Dendritic cell treated with granulocyte-macrophage colony-stimulating factor and Interleukin-4, amounts not matched to agents 40 ng/mL and 50 ng/mL, for 4 days (primary cell): Measurements from ENCODE around the gene FNBP1L.
A peak's percentile ranks its signal among the peaks of the same experiment; 100 is the strongest.

Source experiments
- H3K27ac Mint-ChIP-seq: one replicate; pipeline ENCODE4 v1.8.0; 2022; ENCODE audit warnings: mild to moderate bottlenecking, mixed read lengths
- H3K27me3 Mint-ChIP-seq: one replicate; pipeline ENCODE4 v1.8.0; 2022; ENCODE audit warnings: mild to moderate bottlenecking, mixed read lengths
- H3K36me3 Mint-ChIP-seq: one replicate; pipeline ENCODE4 v1.8.0; 2022; ENCODE audit warnings: low read depth, mixed read lengths
- H3K4me1 Mint-ChIP-seq: one replicate; pipeline ENCODE4 v1.8.0; 2022; ENCODE audit warnings: low read depth, mixed read lengths
- H3K4me3 Mint-ChIP-seq: one replicate; pipeline ENCODE4 v1.8.0; 2022; ENCODE audit warnings: mild to moderate bottlenecking, moderate library complexity, mixed read lengths
- H3K9me3 Mint-ChIP-seq: one replicate; pipeline ENCODE4 v1.8.0; 2022; ENCODE audit warnings: mixed read lengths
- intact Hi-C: fragments of 100-400 bp; cut with micrococcal nuclease; formaldehyde crosslinking; loops from one replicate; pipeline ENCODE4 v1.15.0; 2022

Gene FNBP1L

DNA sequence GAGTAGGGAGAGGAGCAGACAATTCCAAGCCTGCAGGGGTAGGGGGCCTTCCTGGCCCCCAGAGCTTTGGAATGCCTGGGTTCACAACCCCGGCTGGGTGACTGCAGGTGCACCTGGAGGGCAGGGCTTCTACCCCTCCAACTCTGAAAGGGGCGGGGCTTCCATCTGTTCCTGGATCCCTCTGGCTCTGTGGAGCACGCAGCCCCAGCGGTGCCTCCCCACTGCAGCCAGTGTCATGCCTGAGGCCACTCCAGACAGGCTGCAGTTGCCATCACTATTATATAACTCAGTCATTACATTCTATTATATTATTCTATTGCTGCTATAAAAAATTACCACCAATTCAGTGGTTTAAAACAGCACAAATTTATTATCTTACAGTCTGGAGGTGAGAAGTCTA lies 12.5 kb upstream of the FNBP1L start:
- H3K4me3 Mint-ChIP-seq, result no peak overlapping the region
- H3K27ac Mint-ChIP-seq, result no peak overlapping the region
- intact Hi-C loops, result loop anchor here (10.0 kb wide), 1 partner anchor 379 kb away; no protein-coding TSS in a partner anchor
- H3K9me3 Mint-ChIP-seq, result no peaks in the 10 kb centered on the region
- H3K4me1 Mint-ChIP-seq, result peaks cover 5% of the 10 kb centered on the region
- H3K27me3 Mint-ChIP-seq, result peaks cover 10% of the 10 kb centered on the region
- no peaks in the 10 kb centered on the region for H3K36me3 Mint-ChIP-seq

GRCh38 chr1:93436496-93436895 lies 11.4 kb upstream of the FNBP1L start:
- peaks cover 10% of the 10 kb centered on the region for H3K27me3 Mint-ChIP-seq
- H3K9me3 Mint-ChIP-seq, result no peaks in the 10 kb centered on the region
- H3K4me3 Mint-ChIP-seq, result no peak overlapping the region
- intact Hi-C loops, result loop anchor here (10.0 kb wide), 1 partner anchor 378 kb away; no protein-coding TSS in a partner anchor
- no peak overlapping the region for H3K27ac Mint-ChIP-seq
- H3K4me1 Mint-ChIP-seq, result peaks cover 6% of the 10 kb centered on the region
- no peaks in the 10 kb centered on the region for H3K36me3 Mint-ChIP-seq

- H3K4me3 Mint-ChIP-seq, result no peak overlapping the region
- intact Hi-C loops, result loop anchor here (2.0 to 10.0 kb wide), 3 partner anchors 189 to 407 kb away; no protein-coding TSS in a partner anchor
- no peak overlapping the region for H3K27ac Mint-ChIP-seq
- no peaks in the 10 kb centered on the region for H3K9me3 Mint-ChIP-seq
- peaks cover 10% of the 10 kb centered on the region for H3K27me3 Mint-ChIP-seq
- peaks cover 6% of the 10 kb centered on the region for H3K4me1 Mint-ChIP-seq
- no peaks in the 10 kb centered on the region for H3K36me3 Mint-ChIP-seq
Observed at GRCh38 chr1:93437976-93438605, 9.8 kb upstream of the FNBP1L start.

DNA sequence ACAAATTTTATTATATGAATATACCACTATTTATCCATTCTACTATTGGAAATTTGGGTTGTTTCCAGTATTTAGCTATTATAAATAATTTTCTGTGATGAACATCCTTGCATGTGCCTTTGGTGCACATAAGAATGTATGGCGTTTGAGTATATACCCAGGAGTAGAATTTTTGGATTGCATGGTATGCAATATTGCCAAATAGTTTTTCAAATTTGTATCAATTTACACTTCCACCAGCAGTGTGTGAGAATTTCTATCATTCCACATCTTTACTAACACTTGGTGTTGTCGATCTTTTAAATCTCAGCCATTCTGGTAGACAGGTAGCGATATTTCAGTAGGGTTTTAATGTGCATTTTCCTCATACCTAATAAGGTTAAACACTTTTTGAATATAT lies 9.2 kb upstream of the FNBP1L start:
- Mint-ChIP-seq H3K36me3 (no peaks in the 10 kb centered on the region), H3K9me3 (no peaks in the 10 kb centered on the region), H3K27ac (no peak overlapping the region), H3K4me3 (no peak overlapping the region), H3K27me3 (peaks cover 10% of the 10 kb centered on the region), H3K4me1 (peaks cover 6% of the 10 kb centered on the region)
- intact Hi-C loops, result loop anchor here (2.0 to 10.0 kb wide), 3 partner anchors 188 to 406 kb away; no protein-coding TSS in a partner anchor

GRCh38 chr1:93440272-93440671 lies 7.6 kb upstream of the FNBP1L start:
- no peak overlapping the region for H3K4me3 Mint-ChIP-seq
- no peak overlapping the region for H3K27ac Mint-ChIP-seq
- no peaks in the 10 kb centered on the region for H3K36me3 Mint-ChIP-seq
- H3K27me3 Mint-ChIP-seq, result peaks cover under 1% of the 10 kb centered on the region
- H3K4me1 Mint-ChIP-seq, result peaks cover 6% of the 10 kb centered on the region
- no peaks in the 10 kb centered on the region for H3K9me3 Mint-ChIP-seq
- intact Hi-C loops, result no loop called here

DNA sequence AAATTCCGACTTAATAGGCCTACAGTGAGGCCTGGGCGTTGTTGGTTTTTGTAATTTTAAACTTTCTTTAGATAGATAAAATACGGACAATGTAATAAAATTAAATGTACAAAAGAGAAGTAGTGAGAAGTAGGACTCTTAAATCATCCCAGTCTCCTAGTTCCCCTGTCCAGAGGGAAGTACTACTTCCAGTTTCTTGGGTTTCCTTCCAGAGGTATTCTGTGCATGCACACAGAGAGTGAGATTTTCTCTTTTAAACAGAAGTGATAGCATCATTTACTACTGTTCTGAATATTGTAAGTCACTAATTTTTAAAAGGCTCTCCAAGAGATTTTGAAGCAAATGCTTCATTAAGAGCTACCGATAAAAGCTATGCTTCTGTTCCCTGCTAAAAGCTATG lies 7.2 kb upstream of the FNBP1L start:
- H3K27ac Mint-ChIP-seq, result no peak overlapping the region
- H3K9me3 Mint-ChIP-seq, result no peaks in the 10 kb centered on the region
- H3K4me1 Mint-ChIP-seq, result peaks cover 6% of the 10 kb centered on the region
- H3K36me3 Mint-ChIP-seq, result no peaks in the 10 kb centered on the region
- H3K27me3 Mint-ChIP-seq, result no peaks in the 10 kb centered on the region
- no peak overlapping the region for H3K4me3 Mint-ChIP-seq
- intact Hi-C loops, result no loop called here

DNA sequence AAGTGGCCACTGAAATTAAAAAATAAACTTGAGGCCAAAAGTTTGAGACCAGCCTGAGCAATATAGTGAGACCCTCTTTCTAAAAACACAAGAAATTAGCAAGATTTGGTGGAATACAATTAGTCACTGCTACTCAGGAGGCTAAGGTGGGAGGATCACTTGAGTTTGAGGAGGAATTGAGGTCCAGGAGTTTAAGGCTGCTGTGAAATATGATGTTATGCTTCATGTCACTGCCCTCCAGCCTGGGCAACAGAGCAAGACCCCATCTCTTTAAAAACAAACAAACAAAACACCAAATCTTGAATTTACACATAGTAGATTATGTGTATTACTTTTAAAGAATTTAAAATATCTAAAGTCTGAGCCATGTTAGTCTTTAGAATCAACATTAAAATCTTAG lies 6.3 kb upstream of the FNBP1L start:
- no peak overlapping the region for H3K27ac Mint-ChIP-seq
- no peaks in the 10 kb centered on the region for H3K9me3 Mint-ChIP-seq
- no peaks in the 10 kb centered on the region for H3K36me3 Mint-ChIP-seq
- intact Hi-C loops, result no loop called here
- peaks cover 3% of the 10 kb centered on the region for H3K27me3 Mint-ChIP-seq
- peaks cover 11% of the 10 kb centered on the region for H3K4me1 Mint-ChIP-seq
- no peak overlapping the region for H3K4me3 Mint-ChIP-seq

- Mint-ChIP-seq H3K27me3 (peaks cover 9% of the 10 kb centered on the region), H3K4me1 (peaks cover 16% of the 10 kb centered on the region), H3K9me3 (no peaks in the 10 kb centered on the region), H3K36me3 (no peaks in the 10 kb centered on the region), H3K27ac (no peak overlapping the region), H3K4me3 (no peak overlapping the region)
- intact Hi-C loops, result no loop called here
Observed at GRCh38 chr1:93442008-93442666, 5.8 kb upstream of the FNBP1L start.

DNA sequence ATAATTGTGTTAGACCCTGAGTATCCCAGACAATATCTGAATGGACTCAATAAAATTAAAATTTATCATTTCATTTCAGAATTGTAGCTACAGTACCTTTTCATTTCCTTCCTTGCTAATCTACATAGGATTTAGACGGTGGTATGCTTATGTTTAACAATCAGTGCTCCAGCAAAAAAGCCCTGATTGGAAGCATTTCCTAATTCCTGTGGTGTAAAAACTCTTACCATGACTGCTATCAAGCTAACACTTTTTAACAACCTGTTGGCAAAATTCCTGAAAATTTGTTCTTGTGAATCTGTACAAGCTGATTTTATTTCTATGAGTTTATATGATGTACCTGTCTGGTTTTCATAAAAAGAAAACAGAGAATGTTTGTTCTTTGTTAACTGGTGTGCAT lies 5.2 kb upstream of the FNBP1L start:
- Mint-ChIP-seq H3K9me3 (no peaks in the 10 kb centered on the region), H3K4me3 (no peak overlapping the region), H3K27me3 (peaks cover 13% of the 10 kb centered on the region), H3K4me1 (peaks cover 22% of the 10 kb centered on the region), H3K27ac (no peak overlapping the region), H3K36me3 (peaks cover 4% of the 10 kb centered on the region)
- intact Hi-C loops, result no loop called here

- Mint-ChIP-seq H3K27ac (no peak overlapping the region), H3K9me3 (no peaks in the 10 kb centered on the region), H3K27me3 (peaks cover 16% of the 10 kb centered on the region), H3K36me3 (peaks cover 10% of the 10 kb centered on the region), H3K4me3 (no peak overlapping the region), H3K4me1 (peaks cover 23% of the 10 kb centered on the region)
- intact Hi-C loops, result no loop called here
Observed at GRCh38 chr1:93443454-93443853, 4.5 kb upstream of the FNBP1L start.

DNA sequence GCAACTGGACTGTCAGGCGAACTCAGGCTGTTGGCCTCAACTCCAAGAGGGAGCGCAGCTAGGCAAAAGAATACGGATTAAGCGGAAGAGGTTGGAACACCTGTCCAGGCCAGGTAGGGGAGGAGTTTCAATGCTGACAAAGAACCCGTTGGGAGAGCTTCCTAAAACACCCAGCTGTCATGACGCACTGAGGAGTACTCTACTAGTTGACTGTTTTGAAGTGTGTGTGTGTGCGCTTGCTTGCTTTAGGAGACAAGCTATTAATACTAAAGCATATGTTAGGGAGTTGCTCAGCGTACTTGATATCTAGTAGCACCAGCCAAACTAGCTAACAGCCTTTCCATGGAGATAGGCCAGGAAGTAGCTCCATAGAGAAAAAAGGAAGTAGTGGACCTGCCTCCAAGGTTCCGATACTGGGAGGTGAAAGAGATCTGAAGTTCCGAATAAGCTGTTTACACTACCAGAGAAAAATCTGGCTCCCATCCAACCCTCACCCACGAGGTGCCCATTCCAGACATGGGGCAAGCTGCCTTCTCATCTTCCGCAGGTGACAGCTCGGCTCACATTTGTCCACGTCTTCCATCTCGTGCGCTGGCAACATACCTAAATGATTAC lies 974 bp upstream of the FNBP1L start:
- H3K36me3 Mint-ChIP-seq, result peaks cover 17% of the 10 kb centered on the region
- H3K4me1 Mint-ChIP-seq, result peaks cover 33% of the 10 kb centered on the region
- intact Hi-C loops, result no loop called here
- H3K9me3 Mint-ChIP-seq, result no peaks in the 10 kb centered on the region
- H3K4me3 Mint-ChIP-seq, result peak overlapping the region; percentile 87
- H3K27me3 Mint-ChIP-seq, result peaks cover 27% of the 10 kb centered on the region
- no peak overlapping the region for H3K27ac Mint-ChIP-seq

GRCh38 chr1:93448292-93448982 lies 519 bp downstream of the FNBP1L start:
- peaks cover 27% of the 10 kb centered on the region for H3K27me3 Mint-ChIP-seq
- no peaks in the 10 kb centered on the region for H3K9me3 Mint-ChIP-seq
- intact Hi-C loops, result no loop called here
- H3K36me3 Mint-ChIP-seq, result peaks cover 17% of the 10 kb centered on the region
- peak overlapping the region; percentile 81 for H3K27ac Mint-ChIP-seq
- peaks cover 33% of the 10 kb centered on the region for H3K4me1 Mint-ChIP-seq
- peak overlapping the region; percentile 87 for H3K4me3 Mint-ChIP-seq

- peaks cover 27% of the 10 kb centered on the region for H3K27me3 Mint-ChIP-seq
- peaks cover 33% of the 10 kb centered on the region for H3K4me1 Mint-ChIP-seq
- peaks cover 17% of the 10 kb centered on the region for H3K36me3 Mint-ChIP-seq
- intact Hi-C loops, result no loop called here
- peak overlapping the region; percentile 87 for H3K4me3 Mint-ChIP-seq
- H3K27ac Mint-ChIP-seq, result peak overlapping the region; percentile 81
- H3K9me3 Mint-ChIP-seq, result no peaks in the 10 kb centered on the region
Observed at GRCh38 chr1:93448983-93449804, 1.3 kb downstream of the FNBP1L start.
